Spleen (tissue), 11 donors: ENCODE results near the gene CXCL3. TPM values are rescaled to one million over a fixed set of nuclear protein-coding genes. Genes with fewer than 3 reads are reported as not detected.

Experiments used
- DNase-seq: peaks from one replicate; pipeline ENCODE4 v3.0.0-alpha.2; 2020
- H3K27ac ChIP-seq, 8 donors: fragments of 200-600 bp; sonication (generic) in 7 of 8; 1 replicate in 4 of 8; 2 replicates in 4 of 8; pipeline versions ENCODE4 v1.5.0 to v1.8.0; 2016 to 2021; ENCODE audit warnings: inconsistent platforms in 4 of 8, mild to moderate bottlenecking in 4 of 8, moderate library complexity in 1 of 8
- H3K27me3 ChIP-seq, 7 donors: fragments of 200-600 bp; sonication (generic) in 6 of 7; replicated peaks in 1 of 7; 1 replicate in 4 of 7; 2 replicates in 3 of 7; pipeline versions ENCODE4 v1.5.0 to v1.8.0; 2016 to 2021; ENCODE audit warnings: inconsistent platforms in 3 of 7, mild to moderate bottlenecking in 1 of 7
- H3K36me3 ChIP-seq, 6 donors: fragments of 200-600 bp; sonication (generic) in 5 of 6; 1 replicate in 4 of 6; 2 replicates in 2 of 6; pipeline versions ENCODE4 v1.5.0 to v1.8.0; 2016 to 2021; ENCODE audit warnings: inconsistent platforms in 2 of 6
- H3K4me1 ChIP-seq, 6 donors: fragments of 200-600 bp; sonication (generic) in 5 of 6; 1 replicate in 3 of 6; 2 replicates in 3 of 6; pipeline versions ENCODE4 v1.5.0 to v1.8.0; 2016 to 2021; ENCODE audit warnings: inconsistent platforms in 3 of 6
- H3K4me3 ChIP-seq, 8 donors: fragments of 200-600 bp; sonication (generic) in 7 of 8; 1 replicate in 4 of 8; 2 replicates in 4 of 8; pipeline versions ENCODE4 v1.5.0 to v1.8.0; 2016 to 2021; ENCODE audit warnings: inconsistent platforms in 4 of 8, mild to moderate bottlenecking in 4 of 8, moderate library complexity in 2 of 8
- H3K9me3 ChIP-seq, 8 donors: fragments of 200-600 bp; sonication (generic) in 7 of 8; 1 replicate in 4 of 8; 2 replicates in 4 of 8; pipeline versions ENCODE4 v1.5.0 to v1.8.0; 2016 to 2021; ENCODE audit warnings: inconsistent platforms in 4 of 8
- CTCF ChIP-seq, 11 experiments: fragments of 200-600 bp in 7 of 11; fragments of 450-650 bp in 4 of 11; sonication (generic) in 4 of 11; IDR thresholded peaks in 8 of 11; conservative IDR thresholded peaks in 3 of 11; 1 replicate in 7 of 11; 2 replicates in 4 of 11; pipeline versions ENCODE4 v1.4.0 to v1.8.0; 2016 to 2021; ENCODE audit warnings: antibody characterized with exemption in 11 of 11, inconsistent platforms in 4 of 11, mild to moderate bottlenecking in 1 of 11
- POLR2A ChIP-seq, 3 donors: fragments of 450-650 bp; IDR thresholded peaks; one replicate each; pipeline ENCODE4 v1.5.1; 2017; ENCODE audit warnings: antibody characterized with exemption in 3 of 3, mild to moderate bottlenecking in 1 of 3
- POLR2AphosphoS5 ChIP-seq, 3 donors: sonication (generic); formaldehyde crosslinking; IDR thresholded peaks; one replicate each; pipeline ENCODE4 v1.5.1; 2017; ENCODE audit warnings: antibody characterized with exemption in 3 of 3
- WGBS, 5 donors: extraction: QIAGEN DNeasy Blood & Tissue Kit in 3 of 5; methylation state at CpG; one replicate each; pipeline versions ENCODE4 v1.1.5 to v1.1.7; 2013 to 2018; 5-methylcytosine and 5-hydroxymethylcytosine counted together
- intact Hi-C: fragments of 100-400 bp; cut with DNase I; formaldehyde crosslinking; loops from one replicate; pipeline ENCODE4 v1.15.0; 2023; ENCODE audit warnings: low total_unique reads
- polyA plus RNA-seq, 3 donors: library from polyadenylated mRNA; stranded (reverse); fragments of 200-250 nt; gene quantifications; one replicate each; pipeline ENCODE4 v1.2.1, GENCODE V29; 2013
- total RNA-seq, 7 donors: library from RNA; depleted of rRNA in 3 of 7; stranded (reverse); fragments of >200 nt in 3 of 7; fragmentation: NEBNext Ultra II Directional in 4 of 7; extraction: Animal tissue kit (Norgen Biotek cat#: 25700) in 4 of 7; gene quantifications; one replicate each; pipeline versions ENCODE4 v1.1.0 to v1.2.1, GENCODE V29; 2016 to 2021
- donor health status: healthy with polysubstance abuse.
- donor health status: DM: no; HTN: no; CAD: no; lungs with moderate emphysema.
- donor health status: DM: no; HTN: no; CAD: no.
- donor health status: Bipolar disorder and iron deficiency.
- donor health status: healthy.
- donor health status: DM: no; HTN: no; CAD: no.
- donor health status: DM: yes; HTN: yes; CAD: no.

Gene CXCL3
- total and polyA plus RNA-seq, 10 donors = 0.52 to 4.0 (median 2.5) TPM

- TF ChIP-seq POLR2AphosphoS5 (IDR thresholded peaks at IDR 0.05) (no peak), POLR2A (IDR thresholded peaks at IDR 0.05) (no peak), CTCF (IDR thresholded peaks at IDR 0.05 in 8 of 11, conservative IDR thresholded peaks at IDR 0.05 in 3 of 11) (no peak)
- Histone ChIP-seq H3K27me3 (no peaks in the 10 kb centered on the region), H3K36me3 (no peaks in the 10 kb centered on the region), H3K9me3 (peaks cover 0 to 4% (median 0%) of the 10 kb centered on the region in 8 donors), H3K27ac (no peak overlapping the region), H3K4me3 (no peak overlapping the region), H3K4me1 (no peaks in the 10 kb centered on the region)
- DNase-seq = no peak
- intact Hi-C loops = no loop called here
- WGBS, 5 donors = 50 to 90% (median 77%) methylated on average over 1 of the region's 1 CpG
These were observed 25.4 kb upstream of the CXCL3 start for GRCh38 chr4:74063859-74064258.

- TF ChIP-seq POLR2A (IDR thresholded peaks at IDR 0.05) (no peak), POLR2AphosphoS5 (IDR thresholded peaks at IDR 0.05) (no peak), CTCF (IDR thresholded peaks at IDR 0.05 in 8 of 11, conservative IDR thresholded peaks at IDR 0.05 in 3 of 11) (no peak)
- Histone ChIP-seq H3K27ac (no peak overlapping the region), H3K4me3 (no peak overlapping the region), H3K27me3 (no peaks in the 10 kb centered on the region), H3K9me3 (peaks cover 0 to 4% (median 0%) of the 10 kb centered on the region in 8 donors), H3K4me1 (no peaks in the 10 kb centered on the region), H3K36me3 (no peaks in the 10 kb centered on the region)
- DNase-seq = no peak
- intact Hi-C loops = no loop called here
These were observed 24.5 kb upstream of the CXCL3 start for GRCh38 chr4:74062953-74063352.

GRCh38 chr4:74061430-74061829, 22.9 kb upstream of the CXCL3 start:
- intact Hi-C loops = no loop called here
- Histone ChIP-seq H3K27me3 (no peaks in the 10 kb centered on the region), H3K4me3 (no peak overlapping the region), H3K36me3 (no peaks in the 10 kb centered on the region), H3K27ac (no peak overlapping the region), H3K9me3 (peaks cover 0 to 4% (median 0%) of the 10 kb centered on the region in 8 donors), H3K4me1 (peaks cover 0 to 1% (median 0%) of the 10 kb centered on the region in 6 donors)
- TF ChIP-seq POLR2AphosphoS5 (IDR thresholded peaks at IDR 0.05) = no peak
- no peak for TF ChIP-seq POLR2A (IDR thresholded peaks at IDR 0.05)
- no peak for TF ChIP-seq CTCF (IDR thresholded peaks at IDR 0.05 in 8 of 11, conservative IDR thresholded peaks at IDR 0.05 in 3 of 11)
- DNase-seq = no peak

- Histone ChIP-seq H3K36me3 (no peaks in the 10 kb centered on the region), H3K27me3 (no peaks in the 10 kb centered on the region), H3K4me1 (peaks cover 0 to 3% (median 0%) of the 10 kb centered on the region in 6 donors), H3K4me3 (no peak overlapping the region), H3K27ac (no peak overlapping the region), H3K9me3 (peaks cover 0 to 4% (median 0%) of the 10 kb centered on the region in 8 donors)
- WGBS, 5 donors = 55 to 93% (median 68%) methylated on average over 2 of the region's 2 CpGs
- DNase-seq = no peak
- intact Hi-C loops = no loop called here
- TF ChIP-seq POLR2A (IDR thresholded peaks at IDR 0.05) = no peak
- no peak for TF ChIP-seq POLR2AphosphoS5 (IDR thresholded peaks at IDR 0.05)
- TF ChIP-seq CTCF (IDR thresholded peaks at IDR 0.05 in 8 of 11, conservative IDR thresholded peaks at IDR 0.05 in 3 of 11) = no peak
These were observed 20.8 kb upstream of the CXCL3 start for GRCh38 chr4:74059161-74059829.
